KMS-11 (cell line): ENCODE data around the gene NDUFA3.

Experiments
- H2AFZ ChIP-seq: fragments of 200-600 bp; sonication (generic); 2 replicates; pipeline ENCODE4 v1.6.1; 2016; ENCODE audit warnings: antibody characterized with exemption, mixed run types, low read depth
- H3K27ac ChIP-seq: fragments of 200-600 bp; sonication (generic); 2 replicates; pipeline ENCODE4 v1.6.1; 2016; ENCODE audit warnings: mild to moderate bottlenecking, mixed run types
- H3K27me3 ChIP-seq: fragments of 200-600 bp; sonication (generic); 2 replicates; pipeline ENCODE4 v1.6.1; 2017; ENCODE audit warnings: mild to moderate bottlenecking, low read depth, mixed run types, moderate library complexity; ENCODE audit not compliant: insufficient read depth
- H3K36me3 ChIP-seq: fragments of 200-600 bp; sonication (generic); 2 replicates; pipeline ENCODE4 v1.6.1; 2017; ENCODE audit warnings: mild to moderate bottlenecking, mixed run types; ENCODE audit not compliant: insufficient read depth
- H3K4me1 ChIP-seq: fragments of 200-600 bp; sonication (generic); 2 replicates; pipeline ENCODE4 v1.6.1; 2016; ENCODE audit warnings: mild to moderate bottlenecking, low read depth, mixed run types; ENCODE audit not compliant: poor library complexity, severe bottlenecking
- H3K4me2 ChIP-seq: fragments of 200-600 bp; sonication (generic); 2 replicates; pipeline ENCODE4 v1.7.0; 2016; ENCODE audit warnings: mild to moderate bottlenecking, mixed run types
- H3K4me3 ChIP-seq: fragments of 200-600 bp; sonication (generic); IDR thresholded peaks from 2 replicates; pipeline ENCODE4 v1.6.1; 2017; ENCODE audit warnings: low read depth, low read length, mixed read lengths; ENCODE audit not compliant: insufficient read depth
- H3K79me2 ChIP-seq: fragments of 200-600 bp; sonication (generic); 2 replicates; pipeline ENCODE4 v1.6.1; 2016; ENCODE audit warnings: low read depth, mixed run types; ENCODE audit not compliant: insufficient read depth
- H3K9ac ChIP-seq: fragments of 200-600 bp; sonication (generic); 2 replicates; pipeline ENCODE4 v1.6.1; 2016; ENCODE audit warnings: mild to moderate bottlenecking, mixed run types
- H4K20me1 ChIP-seq: fragments of 200-600 bp; sonication (generic); 2 replicates; pipeline ENCODE4 v1.6.1; 2016; ENCODE audit warnings: mild to moderate bottlenecking, mixed run types; ENCODE audit not compliant: insufficient read depth
- TF ChIP-seq, protein P1 (sequence below): fragments of 200-600 bp; sonication (generic); conservative IDR thresholded peaks from 2 replicates; pipeline ENCODE4 v1.6.1; 2017; ENCODE audit warnings: low read depth, mild to moderate bottlenecking, antibody characterized with exemption, low read length, moderate library complexity, mixed read lengths

Gene NDUFA3

DNA sequence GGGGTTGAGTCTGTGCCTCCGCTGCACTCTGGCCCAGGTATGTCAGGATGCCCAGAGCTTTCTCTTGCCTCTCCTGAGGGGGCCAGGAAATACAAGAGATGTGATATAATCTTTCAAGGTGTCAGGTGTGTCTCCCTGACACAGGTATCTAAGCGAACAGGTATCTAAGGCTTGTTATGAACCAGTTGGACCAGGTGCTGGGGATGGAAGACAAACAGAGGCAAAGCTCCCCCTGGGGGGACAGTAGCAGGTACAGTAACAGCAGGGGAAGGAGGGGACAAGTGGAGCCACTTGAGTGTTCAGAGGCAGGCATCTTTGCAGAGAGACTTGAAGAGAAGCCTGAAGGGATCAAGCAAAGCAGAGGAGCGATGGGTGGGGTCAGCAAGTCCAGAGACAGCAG is 54.3 kb downstream of the NDUFA3 start:
- 0 out of 2 replicates have a peak, but pooled peaks cover 3% of the 10 kb centered on the region for H3K36me3 ChIP-seq
- no peak overlapping the region for H3K4me3 ChIP-seq
- H2AFZ ChIP-seq, result no peak overlapping the region
- H3K4me2 ChIP-seq, result no peak overlapping the region
- H3K79me2 ChIP-seq, result peaks cover 13% of the 10 kb centered on the region; the same call in 1 of the 2 replicates
- no peaks in the 10 kb centered on the region for H4K20me1 ChIP-seq
- H3K9ac ChIP-seq, result no peak overlapping the region
- H3K27ac ChIP-seq, result no peak overlapping the region
- H3K4me1 ChIP-seq, result peaks cover 31% of the 10 kb centered on the region
- TF ChIP-seq, protein P1, sequence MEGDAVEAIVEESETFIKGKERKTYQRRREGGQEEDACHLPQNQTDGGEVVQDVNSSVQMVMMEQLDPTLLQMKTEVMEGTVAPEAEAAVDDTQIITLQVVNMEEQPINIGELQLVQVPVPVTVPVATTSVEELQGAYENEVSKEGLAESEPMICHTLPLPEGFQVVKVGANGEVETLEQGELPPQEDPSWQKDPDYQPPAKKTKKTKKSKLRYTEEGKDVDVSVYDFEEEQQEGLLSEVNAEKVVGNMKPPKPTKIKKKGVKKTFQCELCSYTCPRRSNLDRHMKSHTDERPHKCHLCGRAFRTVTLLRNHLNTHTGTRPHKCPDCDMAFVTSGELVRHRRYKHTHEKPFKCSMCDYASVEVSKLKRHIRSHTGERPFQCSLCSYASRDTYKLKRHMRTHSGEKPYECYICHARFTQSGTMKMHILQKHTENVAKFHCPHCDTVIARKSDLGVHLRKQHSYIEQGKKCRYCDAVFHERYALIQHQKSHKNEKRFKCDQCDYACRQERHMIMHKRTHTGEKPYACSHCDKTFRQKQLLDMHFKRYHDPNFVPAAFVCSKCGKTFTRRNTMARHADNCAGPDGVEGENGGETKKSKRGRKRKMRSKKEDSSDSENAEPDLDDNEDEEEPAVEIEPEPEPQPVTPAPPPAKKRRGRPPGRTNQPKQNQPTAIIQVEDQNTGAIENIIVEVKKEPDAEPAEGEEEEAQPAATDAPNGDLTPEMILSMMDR, result no peak
- H3K27me3 ChIP-seq, result no peaks in the 10 kb centered on the region
